ENCODE measurements around the gene LY86.

LY86 gene

GRCh38 chr6:6683969-6684833, 95.7 kb downstream of the LY86 start:
- DNase-seq, result no peak

GRCh38 chr6:6685249-6686040, 96.9 kb downstream of the LY86 start:
- no peak for DNase-seq

GRCh38 chr6:6686176-6686575, 97.7 kb downstream of the LY86 start:
- DNase-seq, result no peak

GRCh38 chr6:6686748-6687601, 98.5 kb downstream of the LY86 start:
- DNase-seq, result peak; percentile 77

GRCh38 chr6:6688283-6688682, 99.8 kb downstream of the LY86 start:
- no peak for DNase-seq

GRCh38 chr6:6688951-6689350, 100.4 kb downstream of the LY86 start:
- no peak for DNase-seq

- DNase-seq, result no peak
Measured at GRCh38 chr6:6689400-6690143, 101.1 kb downstream of the LY86 start.

GRCh38 chr6:6690144-6690483, 101.6 kb downstream of the LY86 start:
- no peak for DNase-seq

GRCh38 chr6:6694368-6694780, 105.9 kb downstream of the LY86 start:
- DNase-seq, result no peak

GRCh38 chr6:6694825-6695624, 106.5 kb downstream of the LY86 start:
- no peak for DNase-seq

- DNase-seq, result no peak
Measured at GRCh38 chr6:6695625-6696276, 107.2 kb downstream of the LY86 start.

GRCh38 chr6:6696867-6697531, 108.5 kb downstream of the LY86 start:
- peak; percentile 57 for DNase-seq

GRCh38 chr6:6697620-6698019, 109.1 kb downstream of the LY86 start:
- DNase-seq, result no peak

GRCh38 chr6:6699741-6700367, 111.3 kb downstream of the LY86 start:
- peak; percentile 92 for DNase-seq

- DNase-seq, result peak; percentile 52
Measured at GRCh38 chr6:6700407-6701270, 112.1 kb downstream of the LY86 start.

- DNase-seq, result no peak
Measured at GRCh38 chr6:6701864-6702263, 113.3 kb downstream of the LY86 start.

GRCh38 chr6:6703699-6704098, 115.2 kb downstream of the LY86 start:
- no peak for DNase-seq

All from right hindlimb (tissue), 1 donor.